Measurements from ENCODE around the gene RBBP8NL.
"Not testable (repeated sequence)": the region's sequence is repeated elsewhere in the genome, so short reads cannot be mapped to it uniquely, and the experiment has no call there.

Gene RBBP8NL

DNA sequence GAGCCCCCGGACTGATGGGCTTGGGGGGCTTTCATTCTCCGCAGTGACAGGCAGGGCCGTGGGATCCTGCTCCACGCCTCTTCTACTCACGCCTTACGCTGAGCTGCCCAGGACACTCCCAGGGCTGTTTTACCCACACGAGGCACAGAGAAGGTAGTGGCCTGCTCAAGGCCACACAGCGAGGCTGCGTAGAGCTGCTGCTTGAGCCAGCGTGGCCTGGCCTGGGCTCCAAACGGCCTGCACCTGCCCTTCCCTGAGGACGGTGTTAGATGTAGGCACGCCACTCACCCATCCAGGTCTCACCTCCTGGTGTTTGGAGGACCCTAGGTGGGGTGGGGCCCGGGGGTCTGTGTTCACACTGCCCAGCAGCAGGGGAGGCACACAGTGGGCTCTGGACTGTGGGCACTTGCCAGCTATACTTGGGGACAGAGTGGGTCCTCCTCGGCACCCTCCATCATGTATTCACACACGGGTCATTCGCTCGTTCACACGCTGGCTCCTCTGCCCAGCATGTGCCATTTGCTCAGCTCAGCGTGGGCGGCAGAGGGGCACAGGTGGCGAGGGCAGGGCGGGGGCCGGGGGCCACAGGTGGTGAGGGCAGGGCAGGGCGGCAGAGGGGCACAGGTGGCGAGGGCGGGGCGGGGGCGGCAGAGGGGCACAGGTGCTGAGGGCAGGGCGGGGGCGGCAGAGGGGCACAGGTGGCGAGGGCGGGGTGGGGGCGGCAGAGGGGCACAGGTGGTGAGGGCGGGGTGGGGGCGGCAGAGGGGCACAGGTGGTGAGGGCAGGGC is 18.4 kb upstream of the RBBP8NL start:
- no peak for DNase-seq (ENCODE audit: low read depth in 2 of 2)

DNA sequence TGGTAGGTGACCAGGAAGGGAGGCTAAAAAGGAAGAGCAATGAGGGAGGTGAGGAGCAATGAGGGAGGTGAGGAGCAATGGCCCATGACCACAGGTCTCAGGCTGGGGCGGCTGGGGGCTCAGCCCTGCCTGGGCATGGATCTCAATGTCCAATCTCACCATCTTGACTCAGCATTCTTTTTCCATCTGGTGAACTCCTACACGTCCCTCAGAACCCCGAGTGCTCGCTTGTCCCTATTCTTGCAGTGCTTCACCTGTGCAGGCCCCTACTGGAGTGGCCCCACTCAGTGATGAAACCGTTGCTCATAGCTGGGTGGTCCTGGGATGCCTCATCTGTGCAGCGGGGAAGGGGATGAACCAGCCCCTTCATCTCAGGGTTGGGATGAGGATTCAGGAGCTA is 16.9 kb upstream of the RBBP8NL start:
- DNase-seq (ENCODE audit: low read depth in 2 of 2), result no peak

DNA sequence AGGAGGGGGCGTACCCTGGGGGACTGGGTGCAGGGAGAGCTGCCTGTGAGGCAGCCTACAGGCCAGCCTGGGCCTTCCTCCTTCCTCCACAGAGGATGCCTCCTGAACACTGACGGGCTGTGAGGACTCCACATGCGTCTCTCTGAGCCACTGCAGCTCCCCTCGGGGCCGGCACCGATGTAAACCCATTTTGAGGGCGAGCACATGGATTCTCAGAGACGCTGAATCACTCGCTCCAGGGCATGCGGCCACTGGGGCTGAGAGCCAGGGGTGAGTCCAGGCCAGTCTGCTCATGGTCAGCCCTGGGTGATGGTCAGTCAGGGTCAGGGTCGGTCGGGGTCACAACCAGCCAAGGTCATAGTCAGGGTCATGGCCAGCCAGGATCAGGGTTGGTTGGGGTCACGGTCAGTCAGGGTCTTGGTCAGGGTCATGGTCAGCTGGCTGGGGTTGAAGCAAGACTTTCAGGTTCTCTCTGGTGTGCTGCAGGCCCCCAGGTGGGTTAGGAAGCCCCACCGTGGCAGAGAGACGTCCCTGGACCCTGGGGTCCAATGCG is 14.7 kb upstream of the RBBP8NL start:
- DNase-seq (ENCODE audit: low read depth in 2 of 2), result no peak

DNA sequence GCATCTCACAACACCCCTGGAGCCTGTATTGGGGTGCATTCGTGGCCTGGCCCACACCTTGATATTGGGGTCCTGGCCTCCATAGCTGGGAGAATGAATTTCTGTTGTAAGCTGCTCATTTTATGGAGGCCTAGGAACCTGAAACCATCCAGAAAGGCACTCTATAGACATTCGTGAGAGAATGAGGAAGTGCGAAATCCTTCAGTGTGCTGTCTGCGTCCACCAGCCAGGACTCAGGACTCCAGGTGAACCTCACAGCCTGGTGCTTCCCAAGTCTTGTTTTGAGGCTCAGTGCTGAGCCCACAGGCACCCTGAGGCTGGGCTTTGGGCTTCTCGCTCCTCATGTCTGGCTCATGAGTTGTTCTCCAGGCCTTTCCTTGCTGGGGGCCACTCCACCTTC is 11.9 kb upstream of the RBBP8NL start:
- no peak for DNase-seq (ENCODE audit: low read depth in 2 of 2)

DNA sequence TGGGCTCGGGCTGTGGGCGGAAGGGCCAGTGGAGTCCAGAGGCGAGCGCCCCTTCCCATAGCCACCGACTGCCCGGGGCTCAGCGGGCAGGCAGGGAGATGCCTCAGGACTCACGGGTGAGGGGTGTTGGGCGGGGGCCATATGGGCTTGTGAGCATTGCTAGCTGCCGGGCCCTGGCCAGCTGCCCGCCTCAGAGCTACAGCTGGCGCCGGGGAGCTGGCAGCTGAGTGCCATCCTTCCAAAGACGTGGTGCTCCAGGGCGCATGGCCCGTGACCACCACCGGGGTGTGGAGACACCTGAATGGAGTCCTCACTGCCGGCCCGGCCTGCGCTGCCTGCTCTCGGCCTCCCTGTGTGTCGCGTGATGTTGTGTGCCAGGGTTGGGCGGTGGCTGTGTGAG is 10.6 kb upstream of the RBBP8NL start:
- no peak for DNase-seq (ENCODE audit: low read depth in 2 of 2)

DNA sequence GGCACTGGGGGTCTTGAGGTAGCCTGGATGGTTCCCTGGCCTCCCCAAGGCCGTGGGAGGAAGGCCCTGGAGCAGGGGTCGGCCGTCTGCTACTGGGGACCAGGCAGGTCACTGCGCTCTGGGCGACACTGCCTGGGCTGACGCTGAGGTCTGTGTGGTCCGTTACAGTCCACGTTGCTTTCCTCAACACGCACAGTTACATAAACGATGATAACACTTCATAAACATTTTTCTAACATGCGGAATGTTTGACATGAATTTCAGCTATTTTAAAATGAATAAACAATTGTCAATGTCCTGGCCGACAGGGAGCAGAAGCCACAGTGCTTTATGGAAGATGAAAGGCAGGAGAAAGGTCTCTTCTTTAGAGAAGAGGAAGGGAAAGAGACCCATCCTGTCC is 10.2 kb upstream of the RBBP8NL start:
- no peak for DNase-seq (ENCODE audit: low read depth in 2 of 2)

DNA sequence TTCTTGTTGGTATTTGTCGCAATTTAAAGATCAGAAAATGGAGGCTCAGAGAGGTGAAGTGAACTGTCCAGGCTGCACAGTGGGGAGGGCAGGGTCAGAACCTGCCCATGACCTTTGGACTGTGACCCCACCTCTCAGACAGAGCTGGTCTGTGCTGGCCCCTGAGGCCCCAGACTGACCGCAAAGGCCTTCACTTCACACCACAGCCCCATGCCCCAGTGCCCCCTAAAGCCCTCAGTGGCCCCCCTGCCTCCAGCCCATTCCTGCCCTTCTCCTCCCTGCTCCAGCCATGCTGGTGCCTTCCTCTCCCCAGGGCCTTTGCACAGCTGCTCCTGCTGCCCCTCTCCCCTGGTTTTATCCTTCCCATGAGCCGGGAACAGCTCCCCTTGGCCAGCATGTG is 9.4 kb upstream of the RBBP8NL start:
- DNase-seq (ENCODE audit: low read depth in 2 of 2), result no peak

DNA sequence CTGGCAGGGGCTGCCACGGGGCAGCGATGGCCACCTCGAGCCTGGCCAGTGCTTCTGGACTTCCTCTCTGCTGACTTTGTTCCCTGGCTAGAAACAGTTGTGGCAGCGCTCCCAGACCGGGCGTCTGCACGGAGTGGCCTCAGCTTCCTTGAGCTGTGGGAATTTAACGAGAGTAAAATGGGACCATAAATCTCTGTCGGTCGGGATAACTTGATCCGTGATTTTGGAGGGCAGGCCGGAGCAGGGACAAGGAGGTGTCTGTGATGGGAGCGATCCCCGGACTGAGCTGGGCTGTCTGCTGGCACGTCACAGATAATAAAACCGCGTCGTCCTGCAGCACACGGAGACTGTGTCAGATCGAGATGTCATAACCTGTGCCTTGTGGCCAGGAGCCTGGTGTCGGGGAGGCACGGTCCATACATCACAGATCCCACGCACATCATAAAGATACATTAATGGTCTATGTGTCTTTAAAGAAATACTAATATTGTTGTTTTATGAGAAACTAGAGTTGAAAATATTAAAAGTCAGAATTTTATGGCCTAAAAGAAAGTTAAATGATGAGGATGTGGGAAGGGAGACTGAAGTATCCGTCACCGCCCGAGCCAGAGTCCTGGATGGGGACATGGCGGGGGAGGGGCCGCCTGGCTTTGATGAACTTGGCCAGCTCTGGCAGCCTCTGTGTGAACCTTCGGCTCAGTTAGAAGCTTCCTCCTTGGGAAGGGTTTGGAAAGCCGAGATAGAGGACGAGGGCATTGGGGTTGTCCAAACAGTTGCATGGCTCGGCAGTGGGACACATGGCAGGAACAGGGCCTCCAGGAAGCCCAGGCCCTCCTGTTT is 6.5 kb upstream of the RBBP8NL start:
- no peak for DNase-seq (ENCODE audit: low read depth in 2 of 2)

DNA sequence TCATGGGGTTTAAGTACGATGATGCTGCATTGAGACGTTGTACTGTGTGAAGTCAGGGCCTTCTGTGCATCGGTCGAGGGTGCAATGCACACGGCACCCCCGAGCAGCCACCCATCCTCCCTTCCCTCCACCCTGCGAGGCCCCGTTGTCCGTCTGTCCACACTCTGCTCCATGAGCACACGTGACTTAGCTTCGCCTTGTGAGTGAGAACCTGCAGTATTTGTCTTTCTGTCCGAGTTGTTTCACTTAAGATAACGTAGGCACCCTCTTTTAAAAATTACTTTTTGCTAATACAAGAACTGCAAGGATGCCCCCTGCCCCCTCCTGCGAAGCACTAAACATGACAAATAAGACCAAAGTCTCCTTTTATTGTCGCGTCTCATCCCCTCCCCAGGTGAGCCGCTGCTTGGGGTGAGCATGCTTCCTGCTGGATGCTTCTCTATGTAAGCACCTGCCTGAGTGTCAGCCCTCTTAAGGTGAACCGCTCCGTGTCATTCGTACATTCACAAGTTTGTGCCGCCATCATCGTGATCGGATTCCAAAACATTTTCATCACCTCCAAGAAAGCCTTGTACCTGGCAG is 3.6 kb upstream of the RBBP8NL start:
- no peak for DNase-seq (ENCODE audit: low read depth in 2 of 2)

DNA sequence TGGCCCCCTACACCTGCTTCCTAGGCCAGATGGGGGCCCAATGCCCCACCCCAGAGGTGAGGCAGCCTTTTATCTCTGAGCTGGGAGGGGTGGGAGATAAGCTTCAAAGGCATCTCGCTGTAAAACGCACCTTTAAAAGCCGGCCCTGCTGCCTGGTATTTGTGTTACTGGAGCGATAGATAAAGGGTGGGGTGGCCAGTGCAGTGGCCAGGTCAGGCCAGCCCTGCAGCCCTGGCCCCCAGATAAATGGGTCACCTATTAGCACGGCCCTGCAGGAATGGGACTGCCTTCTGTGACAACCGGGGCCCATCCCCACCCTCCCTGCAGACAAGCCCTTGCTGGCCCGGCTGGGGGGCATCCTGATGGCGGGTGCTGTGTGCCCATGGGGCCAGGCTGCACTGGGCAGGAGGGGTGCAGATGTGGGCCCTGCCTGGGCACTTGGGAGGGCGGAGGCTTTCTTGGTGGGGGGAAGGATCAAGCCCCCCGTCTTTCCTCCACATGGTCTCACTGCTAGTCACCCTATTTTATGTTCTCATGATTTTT is 3.0 kb upstream of the RBBP8NL start:
- no peak for DNase-seq (ENCODE audit: low read depth in 2 of 2)

DNA sequence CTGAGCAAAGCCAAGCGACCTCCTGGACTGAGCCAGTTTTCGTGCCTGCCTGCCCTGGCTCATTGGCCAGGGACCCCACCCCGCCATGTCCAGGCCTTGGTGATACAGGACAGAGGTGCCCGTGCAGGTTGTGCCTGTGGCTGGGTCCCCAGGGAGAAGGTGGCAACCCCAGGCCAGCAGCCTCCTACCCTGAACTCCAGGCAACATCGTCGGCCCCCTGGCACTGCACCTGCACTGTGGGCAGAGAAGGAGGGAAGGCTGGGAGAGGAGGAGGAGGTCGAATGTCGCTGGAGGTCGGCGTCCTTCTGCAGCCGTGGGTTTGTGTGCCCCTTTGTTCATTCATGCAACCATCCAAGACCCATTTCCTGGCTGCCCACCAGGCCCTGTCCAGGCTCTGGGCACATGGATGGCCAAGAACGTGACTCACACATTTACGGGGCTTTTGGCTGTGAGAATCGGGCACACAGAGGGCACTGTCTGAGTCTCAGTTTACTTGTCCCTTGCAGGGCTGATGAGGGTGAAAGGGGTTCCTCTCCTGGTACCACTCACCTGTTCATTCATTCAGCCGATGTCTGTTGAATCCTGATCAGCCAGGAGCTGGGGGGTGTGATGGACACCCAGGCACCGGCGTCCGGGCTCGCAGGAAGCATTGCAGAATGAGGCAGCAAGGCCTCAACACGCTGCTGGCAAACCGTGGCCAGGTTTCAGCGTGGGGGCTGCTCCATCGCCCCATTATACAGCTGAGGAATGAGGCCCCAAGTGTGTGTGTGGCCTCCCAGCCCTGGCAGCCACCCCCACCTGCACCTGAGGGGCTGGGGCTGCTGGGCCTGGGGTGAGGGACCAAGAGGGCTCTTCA is 2.3 kb upstream of the RBBP8NL start:
- DNase-seq (ENCODE audit: low read depth in 2 of 2), result no peak

DNA sequence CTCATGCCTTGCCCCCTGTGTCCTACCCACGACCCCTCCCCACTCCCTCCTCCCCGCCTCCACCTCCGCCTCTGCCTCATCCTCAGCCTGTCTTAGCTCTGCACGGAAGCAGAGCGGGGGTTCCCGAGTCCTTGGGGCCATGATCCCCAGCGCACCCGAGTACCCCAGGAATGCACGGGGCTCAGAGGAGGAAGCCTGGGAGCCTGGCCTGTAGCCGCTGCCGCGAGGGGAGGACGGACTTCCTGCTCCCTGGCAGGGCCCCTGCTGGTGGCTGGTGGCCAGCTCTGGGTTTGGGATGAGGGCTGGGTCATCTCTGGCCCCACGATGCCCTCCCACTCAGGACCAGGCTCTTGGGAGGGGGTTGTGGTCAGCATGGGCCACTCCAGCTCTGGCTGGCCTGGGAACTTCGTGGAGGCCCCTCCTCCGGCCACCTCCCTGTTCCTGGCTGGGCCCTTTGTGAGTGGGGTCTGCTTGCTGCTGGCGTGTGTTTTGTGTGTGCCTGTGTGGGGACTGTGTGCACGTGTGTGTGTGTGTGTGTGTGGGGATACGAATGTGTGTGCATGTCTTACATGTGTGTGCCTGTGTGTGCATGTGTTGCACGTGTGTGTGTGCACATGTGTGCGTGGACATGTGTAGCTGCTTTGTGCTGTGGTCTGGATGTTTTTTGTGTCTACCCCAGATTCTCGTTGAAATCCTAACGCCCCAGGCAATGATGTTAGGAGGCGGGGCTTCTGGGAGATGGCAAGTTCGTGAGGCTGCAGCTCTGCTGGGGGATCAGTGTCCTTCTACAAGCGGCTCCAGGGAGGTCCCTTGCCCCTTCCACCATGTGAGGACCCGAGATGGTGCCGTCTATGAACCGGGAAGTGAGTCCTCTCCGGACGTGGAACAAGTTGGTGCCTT is 1.3 kb upstream of the RBBP8NL start:
- DNase-seq (ENCODE audit: low read depth in 2 of 2), result no peak

DNA sequence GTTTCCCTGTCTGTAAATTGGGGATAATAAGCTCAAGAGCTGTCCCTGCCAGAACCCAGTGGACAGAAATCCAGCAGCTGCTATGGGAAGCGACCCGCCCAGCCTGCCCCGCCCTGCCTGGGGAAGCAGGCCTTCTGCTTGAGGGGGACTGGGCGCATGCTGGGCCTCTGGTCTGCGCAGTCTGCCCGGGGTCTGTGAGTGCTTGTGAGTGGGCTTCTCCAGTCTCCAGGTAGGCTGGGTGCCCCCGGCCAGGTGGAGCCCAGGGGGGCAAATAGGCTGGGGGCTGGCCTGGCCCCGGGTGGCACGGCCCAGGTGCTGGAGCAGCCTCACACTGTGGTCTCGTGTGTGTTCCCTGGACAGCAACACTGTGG is 648 bp upstream of the RBBP8NL start:
- DNase-seq (ENCODE audit: low read depth in 2 of 2), result no peak

DNA sequence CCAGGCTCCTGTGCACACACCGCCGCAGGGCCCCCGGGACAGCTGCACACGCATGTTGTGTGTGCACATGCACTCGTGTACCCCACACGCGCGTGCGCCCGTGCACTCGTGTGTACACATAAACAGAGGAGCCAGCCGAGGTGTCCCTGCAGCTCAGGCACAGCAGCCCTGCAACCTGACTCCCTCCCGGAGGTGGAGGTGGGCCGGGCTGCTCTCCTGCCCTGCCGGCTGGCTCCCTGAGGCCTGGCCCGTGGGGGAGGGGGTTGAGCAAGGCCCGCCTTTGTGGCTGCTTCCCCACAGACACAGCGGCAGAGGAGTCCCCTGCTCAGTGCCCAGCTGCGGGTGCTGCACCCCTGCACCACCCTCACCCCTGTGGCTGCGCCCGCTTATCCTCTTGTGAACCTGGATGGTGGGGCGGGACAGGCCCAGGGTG is 624 bp downstream of the RBBP8NL start:
- DNase-seq (ENCODE audit: low read depth in 2 of 2), result no peak

DNA sequence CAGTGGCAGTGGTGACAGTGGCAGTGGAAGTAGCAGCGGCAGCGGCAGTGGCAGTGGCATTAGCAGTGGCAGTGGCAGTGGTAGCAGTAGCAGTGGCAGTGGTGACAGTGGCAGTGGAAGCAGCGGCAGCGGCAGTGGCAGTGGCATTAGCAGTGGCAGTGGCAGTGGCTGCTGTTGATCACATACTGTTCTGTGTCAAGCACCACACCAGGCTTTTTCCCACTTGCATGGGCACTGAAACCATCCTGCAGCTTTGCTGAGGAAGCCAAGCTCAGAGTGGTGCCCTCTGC is 1.3 kb downstream of the RBBP8NL start:
- DNase-seq (ENCODE audit: low read depth in 2 of 2), result not testable (repeated sequence)

DNA sequence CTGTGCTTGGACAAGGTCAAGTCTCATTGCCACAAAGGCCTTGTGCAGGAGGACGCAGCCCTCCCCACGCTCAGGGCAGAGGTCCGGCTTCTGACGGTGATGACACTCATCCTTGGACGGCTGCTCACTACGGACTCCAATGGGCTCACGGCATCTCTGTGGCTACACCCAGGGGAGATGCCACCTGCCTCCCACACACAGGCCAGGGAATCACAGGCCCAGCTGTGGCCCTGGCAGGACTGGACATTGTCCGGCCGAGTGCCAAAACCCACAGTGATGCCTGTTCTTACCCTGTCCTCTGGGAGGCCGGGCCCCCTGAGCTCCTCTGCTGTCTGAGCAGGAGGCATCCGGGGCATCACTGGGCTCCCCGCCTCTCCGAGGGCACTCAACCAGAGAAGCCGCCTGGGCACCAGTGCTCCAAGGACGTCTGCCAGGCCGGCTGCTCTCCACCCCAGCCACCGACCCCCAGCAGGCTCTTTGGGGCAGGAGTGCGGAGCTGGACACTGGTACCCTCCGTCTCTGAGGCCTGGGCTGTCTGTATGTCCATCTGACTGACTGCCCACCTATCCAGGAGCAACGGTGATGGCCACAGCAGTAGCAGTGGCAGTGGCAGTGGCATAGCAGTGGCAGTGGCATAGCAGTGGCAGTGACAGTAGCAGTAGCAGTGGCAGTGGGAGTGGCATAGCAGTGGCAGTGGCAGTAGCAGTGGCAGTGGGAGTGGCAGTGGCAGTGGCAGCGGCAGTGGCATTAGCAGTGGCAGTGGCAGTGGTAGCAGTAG is 1.9 kb downstream of the RBBP8NL start:
- DNase-seq (ENCODE audit: low read depth in 2 of 2), result no peak

DNA sequence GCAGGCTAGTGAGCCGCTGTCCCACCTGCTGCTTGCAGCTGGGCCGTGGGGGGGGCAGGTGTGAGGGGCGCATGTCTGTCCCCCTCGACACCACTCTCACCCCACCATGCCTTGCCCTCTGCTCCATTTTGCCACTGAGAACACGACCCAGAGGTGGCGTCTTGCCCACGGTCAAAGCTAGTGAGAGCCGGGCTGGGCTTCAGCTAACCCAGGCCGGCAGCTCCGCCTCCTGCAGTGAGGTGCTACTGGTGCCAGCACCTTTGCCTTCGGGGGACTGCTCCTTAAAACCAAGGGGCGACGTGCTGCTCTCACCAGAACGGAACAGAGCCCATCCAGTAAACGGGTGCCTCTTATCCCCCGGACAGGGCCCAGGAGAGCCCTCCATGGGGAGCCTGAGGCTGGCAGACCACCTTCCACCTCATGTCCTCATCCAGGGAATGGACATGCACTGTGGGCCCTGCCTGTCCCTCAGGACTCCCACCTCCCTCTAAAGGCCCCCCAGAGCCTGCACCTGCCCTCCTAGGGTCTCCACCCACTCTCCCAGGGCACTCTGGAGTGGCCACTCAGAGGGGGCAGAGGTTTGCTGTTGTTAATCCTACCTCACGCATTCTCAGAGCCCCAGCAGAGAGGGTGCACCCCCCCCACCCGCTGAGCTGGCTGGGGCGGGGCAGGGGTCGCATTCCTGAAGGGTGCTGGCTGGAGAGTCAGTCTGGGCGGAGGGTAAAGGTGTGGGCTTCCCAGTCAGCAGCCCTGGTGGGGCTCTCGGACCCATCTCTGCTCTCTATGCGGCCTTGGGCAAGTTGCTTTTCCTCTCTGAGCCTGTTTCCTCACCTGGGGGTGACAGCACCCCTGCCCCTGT is 2.9 kb downstream of the RBBP8NL start:
- no peak for DNase-seq (ENCODE audit: low read depth in 2 of 2)

DNA sequence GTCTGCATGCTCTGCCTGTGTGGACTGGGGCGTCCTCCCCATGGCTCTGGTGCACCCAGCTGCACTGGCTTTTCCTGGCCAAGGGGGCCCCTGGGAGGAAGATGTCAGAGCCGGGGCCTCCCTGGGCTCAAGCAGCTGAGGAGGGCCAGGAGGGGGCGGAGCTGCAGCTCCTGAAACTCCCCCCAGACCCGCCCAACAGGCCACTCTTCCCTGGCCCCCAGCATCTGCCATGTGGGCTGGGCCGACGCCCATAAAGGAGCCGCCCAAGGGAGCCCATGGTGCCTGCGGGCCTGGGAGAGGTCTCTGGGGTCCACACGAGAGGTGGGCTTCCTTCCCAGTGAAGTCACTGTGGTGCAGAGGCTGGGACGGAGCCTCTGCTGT is 4.0 kb downstream of the RBBP8NL start:
- DNase-seq (ENCODE audit: low read depth in 2 of 2), result no peak

Measured in stimulated activated CD8-positive, alpha-beta memory T cell treated with anti-CD3 and anti-CD28 coated beads, Interleukin-15, amount 100 ng/mL, for 4 hours (primary cell).